Cardiac fibroblast (primary cell): ENCODE data around the gene CERK.

Experiments
- DNase-seq, 2 donors: peaks; one replicate each; pipeline versions ENCODE4 v3.0.0 to v3.0.0-alpha.2; 2010; ENCODE audit warnings: low read depth in 2 of 2
- H3K4me3 ChIP-seq, 2 donors: replicated peaks in 1 of 2; 1 replicate in 1 of 2; 2 replicates in 1 of 2; pipeline ENCODE4 v1.5.1; 2011; ENCODE audit warnings: low read depth in 2 of 2, low read length in 2 of 2, mild to moderate bottlenecking in 2 of 2, moderate library complexity in 1 of 2
- TF ChIP-seq, protein P1 (sequence below): IDR thresholded peaks from one replicate; pipeline ENCODE4 v1.5.1; 2011; ENCODE audit warnings: low read depth, mild to moderate bottlenecking, low read length, inconsistent platforms

The CERK gene

DNA sequence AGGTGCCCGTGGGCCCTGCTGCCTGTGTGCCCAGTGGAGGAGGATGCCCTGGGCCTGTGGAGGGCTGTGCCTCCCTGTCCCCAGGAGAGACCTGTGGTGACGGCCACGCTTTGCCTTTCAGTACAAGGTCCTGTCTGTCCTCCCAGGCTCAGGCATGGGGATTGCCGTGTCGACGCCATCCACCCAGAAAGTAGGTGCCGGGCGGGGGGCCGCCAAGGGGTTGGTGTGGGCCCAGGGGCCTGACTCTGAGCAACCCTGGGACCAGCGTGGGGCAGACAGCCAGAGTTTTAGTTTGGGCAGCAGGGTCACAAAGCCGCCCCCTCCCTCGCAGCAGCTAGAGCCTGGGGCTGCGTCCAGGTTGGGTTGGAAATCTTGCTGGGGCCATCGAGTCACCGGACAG, 61.6 kb downstream of the CERK start:
- no peak for DNase-seq
- TF ChIP-seq, protein P1, sequence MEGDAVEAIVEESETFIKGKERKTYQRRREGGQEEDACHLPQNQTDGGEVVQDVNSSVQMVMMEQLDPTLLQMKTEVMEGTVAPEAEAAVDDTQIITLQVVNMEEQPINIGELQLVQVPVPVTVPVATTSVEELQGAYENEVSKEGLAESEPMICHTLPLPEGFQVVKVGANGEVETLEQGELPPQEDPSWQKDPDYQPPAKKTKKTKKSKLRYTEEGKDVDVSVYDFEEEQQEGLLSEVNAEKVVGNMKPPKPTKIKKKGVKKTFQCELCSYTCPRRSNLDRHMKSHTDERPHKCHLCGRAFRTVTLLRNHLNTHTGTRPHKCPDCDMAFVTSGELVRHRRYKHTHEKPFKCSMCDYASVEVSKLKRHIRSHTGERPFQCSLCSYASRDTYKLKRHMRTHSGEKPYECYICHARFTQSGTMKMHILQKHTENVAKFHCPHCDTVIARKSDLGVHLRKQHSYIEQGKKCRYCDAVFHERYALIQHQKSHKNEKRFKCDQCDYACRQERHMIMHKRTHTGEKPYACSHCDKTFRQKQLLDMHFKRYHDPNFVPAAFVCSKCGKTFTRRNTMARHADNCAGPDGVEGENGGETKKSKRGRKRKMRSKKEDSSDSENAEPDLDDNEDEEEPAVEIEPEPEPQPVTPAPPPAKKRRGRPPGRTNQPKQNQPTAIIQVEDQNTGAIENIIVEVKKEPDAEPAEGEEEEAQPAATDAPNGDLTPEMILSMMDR = no peak
- H3K4me3 ChIP-seq = no peak overlapping the region

DNA sequence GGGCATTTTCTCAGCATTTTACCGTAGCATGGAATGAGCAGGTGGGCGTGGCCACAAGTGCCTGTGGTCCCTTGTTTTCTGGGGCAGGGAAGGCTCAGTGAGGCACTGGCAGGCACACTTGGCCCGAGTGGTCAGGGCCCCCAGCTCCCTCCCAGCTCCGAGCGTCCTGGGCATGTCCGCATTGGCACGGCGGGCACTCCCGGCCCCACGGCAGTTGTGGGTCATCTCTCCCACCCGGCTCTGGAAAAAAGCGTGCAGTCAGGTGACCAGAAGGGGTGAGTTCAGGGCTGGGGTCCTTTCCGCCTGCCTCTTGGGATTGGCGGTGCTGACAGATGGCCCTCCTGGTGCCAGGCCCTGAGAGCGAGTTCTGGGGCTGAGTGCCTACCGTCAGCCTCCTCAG, 62.1 kb downstream of the CERK start:
- DNase-seq = no peak
- TF ChIP-seq, protein P1 = no peak
- H3K4me3 ChIP-seq = no peak overlapping the region

DNA sequence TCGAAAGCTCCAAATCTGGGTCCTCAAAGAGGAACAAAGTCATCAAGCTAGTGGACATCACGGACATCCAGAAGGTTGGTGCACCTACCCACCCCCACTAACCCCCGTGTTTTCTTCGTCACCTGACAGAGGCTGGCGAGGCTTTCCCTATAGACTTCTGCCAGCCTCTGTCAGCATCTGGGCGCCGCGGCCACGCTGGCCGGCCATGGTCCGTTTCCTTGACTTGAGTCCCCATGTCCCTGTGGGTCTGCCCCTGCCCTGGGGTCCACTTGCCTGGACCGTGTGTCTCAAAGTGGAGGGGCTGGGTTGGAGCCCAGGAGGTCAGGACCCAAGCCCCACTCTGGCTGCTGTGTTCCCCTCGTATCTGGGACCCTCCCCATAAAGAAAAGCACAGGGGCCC, 62.6 kb downstream of the CERK start:
- TF ChIP-seq, protein P1 = no peak
- no peak for DNase-seq
- no peak overlapping the region for H3K4me3 ChIP-seq

DNA sequence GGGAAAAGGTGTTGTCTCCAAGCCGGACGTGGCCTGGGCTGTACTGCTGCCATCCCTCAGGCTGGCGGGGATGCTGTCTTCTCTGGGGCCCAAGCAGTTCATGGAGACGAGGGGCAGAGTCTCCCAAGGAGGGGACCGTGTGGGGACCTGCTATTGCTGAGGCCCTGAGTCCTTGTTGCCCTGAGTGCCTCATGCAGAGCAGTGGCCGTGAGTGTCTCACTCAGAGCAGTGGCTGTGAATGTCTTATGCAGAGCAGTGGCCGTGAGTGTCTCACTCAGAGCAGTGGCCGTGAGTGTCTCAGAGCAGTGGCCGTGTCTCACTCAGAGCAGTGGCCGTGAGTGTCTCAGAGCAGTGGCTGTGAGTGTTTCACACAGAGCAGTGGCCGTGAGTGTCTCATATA, 63.1 kb downstream of the CERK start:
- no peak for DNase-seq
- H3K4me3 ChIP-seq = no peak overlapping the region
- TF ChIP-seq, protein P1 = no peak

DNA sequence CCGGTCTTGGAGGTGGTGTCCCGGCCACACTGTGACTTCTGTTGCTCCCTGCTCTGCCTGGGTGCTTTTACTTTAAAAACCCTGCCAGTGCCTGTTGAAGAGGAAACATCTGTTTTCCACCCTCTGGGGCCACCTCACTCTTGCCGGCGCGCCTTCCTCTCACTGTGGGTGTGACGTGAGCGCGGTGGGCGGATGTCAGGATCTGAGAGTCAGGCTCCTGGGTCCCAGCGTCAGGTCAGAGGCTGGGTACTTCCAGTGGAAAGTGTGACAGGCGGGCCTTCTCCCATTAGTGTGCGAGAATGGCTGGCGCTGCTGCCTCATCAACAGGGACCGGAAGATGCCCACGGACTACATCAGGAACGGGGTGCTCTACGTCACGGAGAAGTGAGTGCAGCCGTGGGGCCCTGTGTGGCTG, 63.7 kb downstream of the CERK start:
- H3K4me3 ChIP-seq = no peak overlapping the region
- DNase-seq = no peak
- TF ChIP-seq, protein P1 = no peak

DNA sequence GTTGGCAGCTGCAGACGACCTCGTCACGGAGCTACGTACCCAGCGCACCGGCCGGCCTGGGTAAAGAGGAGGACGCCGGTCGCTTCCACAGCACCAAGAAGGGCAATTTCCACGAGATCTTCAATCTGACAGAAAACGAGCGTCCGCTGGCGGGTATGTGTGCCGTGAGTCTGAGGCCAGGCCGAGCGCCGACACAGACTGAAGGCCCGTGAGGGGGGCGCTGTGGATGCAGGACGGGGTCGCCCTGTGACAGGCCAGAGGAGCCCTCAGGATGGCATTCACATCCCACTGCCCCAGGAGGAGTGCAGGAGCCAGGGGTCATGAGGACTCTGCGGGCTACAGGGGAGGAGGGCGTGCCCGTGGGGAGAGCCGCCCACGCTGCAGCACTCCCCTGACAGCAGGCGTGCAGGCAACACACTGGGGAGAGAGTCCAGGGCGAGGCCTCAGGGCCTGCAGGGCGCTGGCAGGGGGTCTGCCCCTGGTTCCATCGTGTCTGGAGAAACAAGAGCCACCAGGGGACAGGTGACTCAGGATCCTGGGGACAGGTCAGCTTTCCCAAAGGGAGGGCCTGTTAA, 64.3 kb downstream of the CERK start:
- no peak overlapping the region for H3K4me3 ChIP-seq
- no peak for DNase-seq
- TF ChIP-seq, protein P1 = no peak

DNA sequence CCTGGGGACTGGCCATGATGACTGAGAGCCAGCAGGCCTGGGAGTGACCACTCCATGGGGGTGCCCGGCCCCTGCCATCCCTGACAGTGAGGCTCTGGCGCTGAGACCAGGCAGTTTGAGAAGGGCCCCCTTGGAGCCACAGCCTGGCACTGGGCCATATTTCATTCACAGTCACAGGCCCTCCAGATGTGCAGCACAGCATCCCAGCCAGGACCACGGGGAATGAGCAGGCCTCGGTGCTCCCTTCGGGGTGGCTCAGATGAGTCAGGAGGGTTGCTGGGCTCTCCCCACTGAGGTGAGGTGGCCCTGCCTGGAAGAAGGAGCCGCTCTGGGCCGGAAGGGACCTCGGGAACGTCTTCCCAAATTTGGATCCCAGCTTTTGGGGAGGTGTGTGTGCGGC, 64.8 kb downstream of the CERK start:
- TF ChIP-seq, protein P1 = no peak
- DNase-seq = no peak
- no peak overlapping the region for H3K4me3 ChIP-seq
